ENCODE data around the gene PLAAT1.

Gene PLAAT1

DNA sequence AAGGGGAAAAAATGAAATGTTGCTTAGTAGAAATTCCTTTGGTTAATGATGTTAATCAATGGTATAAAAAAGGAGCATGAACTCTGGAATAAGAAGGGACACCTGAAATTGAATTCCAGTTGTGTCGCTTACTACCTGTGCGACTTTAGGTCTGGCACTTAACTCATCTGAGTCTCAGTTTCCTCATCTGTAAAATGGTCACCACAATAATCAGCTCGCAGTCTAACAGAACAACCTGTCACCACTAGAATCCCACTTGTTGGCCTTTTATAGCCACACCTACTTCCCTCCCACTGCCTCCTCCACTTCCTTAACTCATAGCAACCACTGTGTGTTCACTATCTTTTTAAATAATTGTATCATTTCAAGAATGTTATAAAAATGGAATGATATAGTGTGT lies 2.5 kb downstream of the PLAAT1 start:
- Histone ChIP-seq H3F3A (ENCODE audit: insufficient read depth, low read length) (no peaks in the 10 kb centered on the region), H3K9ac (ENCODE audit: low read length) (no peak overlapping the region), H3K36me3 (replicated peaks; ENCODE audit: insufficient read depth, low read length) (no peaks in the 10 kb centered on the region), H2AFZ (ENCODE audit: low read length) (no peak overlapping the region), H3K9me2 (replicated peaks; ENCODE audit: insufficient read depth, low read length) (no peaks in the 10 kb centered on the region), H3K27ac (ENCODE audit: low read length) (no peak overlapping the region), H3K9me3 (replicated peaks; ENCODE audit: insufficient read depth, low read length) (no peaks in the 10 kb centered on the region), H3K27me3 (replicated peaks; ENCODE audit: insufficient read depth, low read length) (no peaks in the 10 kb centered on the region), H3K4me2 (ENCODE audit: low read depth, low read length) (no peak overlapping the region), H3K4me3 (ENCODE audit: low read length) (no peak overlapping the region), H3K4me1 (ENCODE audit: low read length) (no peaks in the 10 kb centered on the region), H4K20me1 (ENCODE audit: insufficient read depth, low read length) (no peaks in the 10 kb centered on the region), H3K79me2 (ENCODE audit: low read length) (no peaks in the 10 kb centered on the region)
- TF ChIP-seq, protein P1, sequence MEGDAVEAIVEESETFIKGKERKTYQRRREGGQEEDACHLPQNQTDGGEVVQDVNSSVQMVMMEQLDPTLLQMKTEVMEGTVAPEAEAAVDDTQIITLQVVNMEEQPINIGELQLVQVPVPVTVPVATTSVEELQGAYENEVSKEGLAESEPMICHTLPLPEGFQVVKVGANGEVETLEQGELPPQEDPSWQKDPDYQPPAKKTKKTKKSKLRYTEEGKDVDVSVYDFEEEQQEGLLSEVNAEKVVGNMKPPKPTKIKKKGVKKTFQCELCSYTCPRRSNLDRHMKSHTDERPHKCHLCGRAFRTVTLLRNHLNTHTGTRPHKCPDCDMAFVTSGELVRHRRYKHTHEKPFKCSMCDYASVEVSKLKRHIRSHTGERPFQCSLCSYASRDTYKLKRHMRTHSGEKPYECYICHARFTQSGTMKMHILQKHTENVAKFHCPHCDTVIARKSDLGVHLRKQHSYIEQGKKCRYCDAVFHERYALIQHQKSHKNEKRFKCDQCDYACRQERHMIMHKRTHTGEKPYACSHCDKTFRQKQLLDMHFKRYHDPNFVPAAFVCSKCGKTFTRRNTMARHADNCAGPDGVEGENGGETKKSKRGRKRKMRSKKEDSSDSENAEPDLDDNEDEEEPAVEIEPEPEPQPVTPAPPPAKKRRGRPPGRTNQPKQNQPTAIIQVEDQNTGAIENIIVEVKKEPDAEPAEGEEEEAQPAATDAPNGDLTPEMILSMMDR (IDR thresholded peaks at IDR 0.05; ENCODE audit: low read length), result no peak
- TF ChIP-seq EZH2 (optimal IDR thresholded peaks at IDR 0.05; ENCODE audit: low read depth, low read length) (no peak), EZH2phosphoT487 (IDR thresholded peaks at IDR 0.05; ENCODE audit: low read length) (no peak)
- no peak for DNase-seq

DNA sequence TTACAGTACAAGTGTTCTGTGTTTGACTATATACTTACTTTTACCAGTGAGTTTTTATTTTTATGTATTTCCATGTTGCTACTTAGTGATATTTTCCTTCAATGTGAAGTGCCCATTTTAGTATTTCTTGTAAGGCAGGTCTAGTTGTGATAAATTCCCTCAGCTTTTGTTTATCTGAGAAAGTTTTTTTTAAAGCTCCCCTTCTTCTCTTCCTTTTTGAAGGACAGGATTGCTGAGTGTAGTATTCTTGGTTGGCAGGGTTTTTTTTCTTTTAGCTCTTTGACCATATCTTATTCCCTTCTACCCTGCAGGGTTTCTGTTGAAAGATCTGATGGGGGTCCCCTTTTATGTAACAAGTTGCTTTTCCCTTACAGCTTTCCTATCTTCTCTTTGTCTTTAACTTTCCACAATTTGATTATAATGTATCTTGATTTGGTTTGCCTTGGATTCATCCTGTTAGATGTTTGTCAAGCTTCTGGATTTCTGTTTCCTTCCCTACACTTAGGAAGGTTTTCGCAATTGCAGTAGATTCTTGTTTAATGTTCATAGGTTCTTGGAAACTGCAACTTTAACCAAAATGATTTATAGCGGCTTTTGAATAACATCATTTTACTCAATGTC lies 7.9 kb downstream of the PLAAT1 start:
- Histone ChIP-seq H3K9ac (ENCODE audit: low read length) (no peak overlapping the region), H3K4me2 (ENCODE audit: low read depth, low read length) (no peak overlapping the region), H3K27me3 (replicated peaks; ENCODE audit: insufficient read depth, low read length) (no peaks in the 10 kb centered on the region), H3K9me2 (replicated peaks; ENCODE audit: insufficient read depth, low read length) (no peaks in the 10 kb centered on the region), H3K27ac (ENCODE audit: low read length) (no peak overlapping the region), H4K20me1 (ENCODE audit: insufficient read depth, low read length) (no peaks in the 10 kb centered on the region), H2AFZ (ENCODE audit: low read length) (no peak overlapping the region), H3K36me3 (replicated peaks; ENCODE audit: insufficient read depth, low read length) (no peaks in the 10 kb centered on the region), H3K4me3 (ENCODE audit: low read length) (no peak overlapping the region), H3K79me2 (ENCODE audit: low read length) (no peaks in the 10 kb centered on the region), H3F3A (ENCODE audit: insufficient read depth, low read length) (no peaks in the 10 kb centered on the region), H3K4me1 (ENCODE audit: low read length) (no peaks in the 10 kb centered on the region), H3K9me3 (replicated peaks; ENCODE audit: insufficient read depth, low read length) (no peaks in the 10 kb centered on the region)
- DNase-seq, result no peak
- TF ChIP-seq EZH2 (optimal IDR thresholded peaks at IDR 0.05; ENCODE audit: low read depth, low read length), result no peak

DNA sequence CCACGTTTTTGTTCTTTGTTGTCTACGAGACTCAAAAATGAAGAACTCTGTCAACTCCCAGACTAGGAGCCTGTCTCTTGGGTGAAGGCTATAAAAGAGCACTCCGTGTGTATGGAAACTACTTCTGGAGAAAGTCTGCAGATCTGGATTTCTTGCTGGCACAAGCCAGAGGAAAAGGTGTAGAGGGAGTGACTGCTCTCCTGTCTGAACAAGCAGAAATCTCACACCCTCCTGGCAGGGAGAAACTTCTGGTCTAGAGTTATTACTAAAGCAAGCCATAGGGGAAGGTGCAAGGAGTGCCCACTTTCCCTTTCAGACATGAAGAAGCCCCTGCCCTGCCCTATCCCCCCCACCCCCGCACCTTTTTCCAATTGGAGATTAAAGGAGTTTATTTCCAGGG lies 9.5 kb downstream of the PLAAT1 start:
- H4K20me1 ChIP-seq (ENCODE audit: insufficient read depth, low read length), result no peaks in the 10 kb centered on the region
- no peaks in the 10 kb centered on the region for H3K4me1 ChIP-seq (ENCODE audit: low read length)
- no peak overlapping the region for H3K27ac ChIP-seq (ENCODE audit: low read length)
- no peak for DNase-seq
- TF ChIP-seq, protein P1 (IDR thresholded peaks at IDR 0.05; ENCODE audit: low read length), result no peak
- TF ChIP-seq EZH2phosphoT487 (IDR thresholded peaks at IDR 0.05; ENCODE audit: low read length) (no peak), EZH2 (optimal IDR thresholded peaks at IDR 0.05; ENCODE audit: low read depth, low read length) (no peak)
- no peak overlapping the region for H3K9ac ChIP-seq (ENCODE audit: low read length)
- no peaks in the 10 kb centered on the region for H3F3A ChIP-seq (ENCODE audit: insufficient read depth, low read length)
- no peak overlapping the region for H3K4me2 ChIP-seq (ENCODE audit: low read depth, low read length)
- no peak overlapping the region for H3K4me3 ChIP-seq (ENCODE audit: low read length)
- H2AFZ ChIP-seq (ENCODE audit: low read length), result no peak overlapping the region
- no peaks in the 10 kb centered on the region for H3K9me2 ChIP-seq (replicated peaks; ENCODE audit: insufficient read depth, low read length)
- no peaks in the 10 kb centered on the region for H3K27me3 ChIP-seq (replicated peaks; ENCODE audit: insufficient read depth, low read length)
- H3K79me2 ChIP-seq (ENCODE audit: low read length), result no peaks in the 10 kb centered on the region
- no peaks in the 10 kb centered on the region for H3K9me3 ChIP-seq (replicated peaks; ENCODE audit: insufficient read depth, low read length)
- no peaks in the 10 kb centered on the region for H3K36me3 ChIP-seq (replicated peaks; ENCODE audit: insufficient read depth, low read length)

DNA sequence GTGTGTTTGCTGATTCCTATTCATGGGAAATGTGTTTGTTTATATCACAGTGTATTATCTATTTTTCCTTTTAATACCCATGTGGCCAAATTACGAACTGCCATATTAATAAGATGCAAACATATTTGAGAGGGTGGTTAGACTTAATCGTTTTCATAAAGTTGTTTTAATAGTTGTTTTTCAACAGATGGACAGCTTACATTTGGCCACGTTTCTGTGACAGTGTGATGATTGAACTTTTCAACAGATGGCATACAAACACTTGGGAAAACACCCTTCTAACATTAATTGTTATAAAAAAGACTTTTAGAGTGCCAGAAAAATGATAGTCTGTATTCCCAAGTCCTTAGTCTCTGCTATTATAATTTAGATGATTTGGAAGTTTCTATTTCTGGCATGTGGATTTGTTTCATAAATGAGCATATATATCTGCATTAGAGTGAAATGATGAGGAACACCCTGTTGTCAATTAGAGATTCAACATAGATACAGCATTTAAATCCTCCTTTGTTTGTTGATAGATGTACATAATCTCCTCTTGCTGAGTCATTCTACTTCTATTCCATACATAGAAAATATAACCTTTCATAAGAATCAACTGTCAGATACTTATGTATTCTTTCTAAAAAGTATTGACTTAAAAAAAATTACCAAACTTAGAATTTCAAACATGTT lies 13.1 kb downstream of the PLAAT1 start:
- Histone ChIP-seq H3K79me2 (ENCODE audit: low read length) (no peaks in the 10 kb centered on the region), H3K4me1 (ENCODE audit: low read length) (no peaks in the 10 kb centered on the region), H3K27ac (ENCODE audit: low read length) (no peak overlapping the region), H3K4me3 (ENCODE audit: low read length) (no peak overlapping the region), H3K9me3 (replicated peaks; ENCODE audit: insufficient read depth, low read length) (no peaks in the 10 kb centered on the region), H3F3A (ENCODE audit: insufficient read depth, low read length) (no peaks in the 10 kb centered on the region), H3K27me3 (replicated peaks; ENCODE audit: insufficient read depth, low read length) (no peaks in the 10 kb centered on the region), H3K9me2 (replicated peaks; ENCODE audit: insufficient read depth, low read length) (no peaks in the 10 kb centered on the region), H2AFZ (ENCODE audit: low read length) (no peak overlapping the region), H3K36me3 (replicated peaks; ENCODE audit: insufficient read depth, low read length) (no peaks in the 10 kb centered on the region), H3K9ac (ENCODE audit: low read length) (no peak overlapping the region), H3K4me2 (ENCODE audit: low read depth, low read length) (no peak overlapping the region), H4K20me1 (ENCODE audit: insufficient read depth, low read length) (no peaks in the 10 kb centered on the region)
- DNase-seq, result no peak
- TF ChIP-seq, protein P1 (IDR thresholded peaks at IDR 0.05; ENCODE audit: low read length), result no peak
- no peak for TF ChIP-seq EZH2phosphoT487 (IDR thresholded peaks at IDR 0.05; ENCODE audit: low read length)
- no peak for TF ChIP-seq EZH2 (optimal IDR thresholded peaks at IDR 0.05; ENCODE audit: low read depth, low read length)

Data from MM.1S (cell line).